ENCODE data around the gene CDR2. TPM values are rescaled to one million over a fixed set of nuclear protein-coding genes. Genes with fewer than 3 reads are reported as not detected.

Gene CDR2
- polyA plus RNA-seq, 1 donor (not counting 4 experiments of a cell fraction or from before 2014, with no cell fraction given), result 37.1 TPM

- TF ChIP-seq EZH2 (IDR thresholded peaks at IDR 0.05; ENCODE audit: low read length), result no peak
- TF ChIP-seq, protein P1, sequence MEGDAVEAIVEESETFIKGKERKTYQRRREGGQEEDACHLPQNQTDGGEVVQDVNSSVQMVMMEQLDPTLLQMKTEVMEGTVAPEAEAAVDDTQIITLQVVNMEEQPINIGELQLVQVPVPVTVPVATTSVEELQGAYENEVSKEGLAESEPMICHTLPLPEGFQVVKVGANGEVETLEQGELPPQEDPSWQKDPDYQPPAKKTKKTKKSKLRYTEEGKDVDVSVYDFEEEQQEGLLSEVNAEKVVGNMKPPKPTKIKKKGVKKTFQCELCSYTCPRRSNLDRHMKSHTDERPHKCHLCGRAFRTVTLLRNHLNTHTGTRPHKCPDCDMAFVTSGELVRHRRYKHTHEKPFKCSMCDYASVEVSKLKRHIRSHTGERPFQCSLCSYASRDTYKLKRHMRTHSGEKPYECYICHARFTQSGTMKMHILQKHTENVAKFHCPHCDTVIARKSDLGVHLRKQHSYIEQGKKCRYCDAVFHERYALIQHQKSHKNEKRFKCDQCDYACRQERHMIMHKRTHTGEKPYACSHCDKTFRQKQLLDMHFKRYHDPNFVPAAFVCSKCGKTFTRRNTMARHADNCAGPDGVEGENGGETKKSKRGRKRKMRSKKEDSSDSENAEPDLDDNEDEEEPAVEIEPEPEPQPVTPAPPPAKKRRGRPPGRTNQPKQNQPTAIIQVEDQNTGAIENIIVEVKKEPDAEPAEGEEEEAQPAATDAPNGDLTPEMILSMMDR (optimal IDR thresholded peaks at IDR 0.05 in 1 of 3, IDR thresholded peaks at IDR 0.05 in 1 of 3, conservative IDR thresholded peaks at IDR 0.05 in 1 of 3; ENCODE audit: extremely low read depth in 1 of 3, insufficient read depth in 2 of 3, low read length in 3 of 3), result no peak
- H3K27me3 ChIP-seq (ENCODE audit: control insufficient read depth, extremely low read depth, insufficient read depth, low read length), result no peaks in the 10 kb centered on the region
- H3K9me1 ChIP-seq (ENCODE audit: control insufficient read depth, extremely low read depth, insufficient read depth, low read length), result no peaks in the 10 kb centered on the region
- H4K20me1 ChIP-seq (ENCODE audit: control insufficient read depth, extremely low read depth, insufficient read depth, low read length), result peaks cover 13% of the 10 kb centered on the region
- H3K9me3 ChIP-seq (ENCODE audit: control insufficient read depth, low read depth, low read length), result no peaks in the 10 kb centered on the region
- H3K27ac ChIP-seq (ENCODE audit: control insufficient read depth, insufficient read depth, low read length), result peak overlapping the region; percentile 35
- no peak for FAIRE-seq
- peaks cover 0 to 9% of the 10 kb centered on the region in 2 experiments for H3K36me3 ChIP-seq (ENCODE audit: control insufficient read depth in 2 of 2, extremely low read depth in 1 of 2, insufficient read depth in 2 of 2, low read length in 2 of 2)
- dilution Hi-C loops (cut with MboI; ENCODE audit: extremely low pct_ligation_motif_present, low sequenced_read_pairs), result no loop called here
- H3K4me1 ChIP-seq (ENCODE audit: control insufficient read depth, extremely low read depth, insufficient read depth, low read length), result peaks cover 9% of the 10 kb centered on the region
- H3K79me2 ChIP-seq (ENCODE audit: control insufficient read depth, insufficient read depth, low read length), result peaks cover 35% of the 10 kb centered on the region
- peak overlapping the region; percentile 87 for H3K4me2 ChIP-seq (ENCODE audit: control insufficient read depth, extremely low read depth, insufficient read depth, low read depth, low read length)
- H3K4me3 ChIP-seq (ENCODE audit: control insufficient read depth in 2 of 3, extremely low read depth in 1 of 3, insufficient read depth in 2 of 3, low read depth in 1 of 3, low read length in 3 of 3), result peak overlapping the region; percentile 51 to 76 (median 66)
- DNase-seq (ENCODE audit: low read depth, low spot score), result no peak
- peak overlapping the region; percentile 65 for H3K9ac ChIP-seq (ENCODE audit: control insufficient read depth, extremely low read depth, insufficient read depth, low read length)
- H2AFZ ChIP-seq (ENCODE audit: control insufficient read depth, low read length), result peak overlapping the region; percentile 83
Measured at GRCh38 chr16:22296225-22297113, 78.0 kb downstream of the CDR2 start.

Other genes with a start within 250 kb of the CDR2 start
- gene SDR42E2, start 212.1 kb downstream of the CDR2 start, polyA plus RNA-seq, result not detected in 3 replicates
- 6.5 to 13.0 TPM (median 7.3 TPM) in 3 replicates for gene EEF2K, start 168.3 kb downstream of the CDR2 start, polyA plus RNA-seq
- gene POLR3E, start 77.2 kb downstream of the CDR2 start, polyA plus RNA-seq, result 38.0 to 83.3 TPM (median 74.0 TPM) in 3 replicates
- 28.5 to 53.1 TPM (median 33.8 TPM) in 3 replicates for gene NPIPB5, start 136.3 kb upstream of the CDR2 start, polyA plus RNA-seq

All from keratinocyte (primary cell).